ENCODE results near the gene CTSF.

DNA sequence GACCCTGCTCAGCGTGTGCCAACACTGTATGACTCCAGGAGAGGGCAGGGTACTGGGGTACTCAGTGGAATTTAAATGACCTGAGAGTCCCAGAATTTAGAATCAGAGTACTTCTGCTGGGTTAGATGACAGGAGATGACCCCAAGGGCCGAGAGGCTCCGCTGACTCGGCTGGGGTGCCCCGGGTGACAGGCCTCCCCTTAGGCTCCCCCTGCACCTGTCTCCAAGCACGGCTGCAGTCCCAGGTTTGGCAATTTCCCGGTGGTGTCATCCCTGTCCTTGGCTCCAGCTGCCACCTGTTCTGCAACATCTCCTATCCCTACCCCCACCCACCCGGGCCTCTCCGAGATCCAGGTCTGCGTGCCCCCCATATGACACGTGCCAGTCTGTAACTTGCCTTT, 20.4 kb downstream of the CTSF start:
- TF ChIP-seq CTCF (IDR thresholded peaks at IDR 0.05; ENCODE audit: low read length): no peak
- no peak for TF ChIP-seq EZH2 (IDR thresholded peaks at IDR 0.05; ENCODE audit: borderline replicate concordance, low read length)
